HEK293 (cell line): ENCODE measurements around the gene PHC3.

Experiments used
- CTCF ChIA-PET: fragments of 350-600 bp; formaldehyde crosslinking; extraction: SDS; loops from one replicate; lab custom pipeline; 2021; ENCODE audit warnings: antibody characterized with exemption; lab: Yijun Ruan, JAX
- POLR2A ChIA-PET: fragments of 300-600 bp; formaldehyde crosslinking; extraction: SDS; loops from one replicate; lab custom pipeline; 2020; ENCODE audit warnings: antibody characterized with exemption, inconsistent platforms; lab: Yijun Ruan, JAX
- H3K27ac ChIP-seq: fragments of 200-500 bp; sonication (Bioruptor generic); 2 replicates; pipeline ENCODE4 v1.5.1; 2014; ENCODE audit warnings: low read depth, low read length, control low read depth, inconsistent platforms; ENCODE audit errors: extremely low read depth
- H3K36me3 ChIP-seq, 2 experiments: fragments of 200-500 bp in 1 of 2; sonication (Bioruptor generic) in 1 of 2; 1 replicate in 1 of 2; 2 replicates in 1 of 2; pipeline ENCODE4 v1.5.1; 2014 to 2017; ENCODE audit warnings: inconsistent platforms in 2 of 2, low read length in 2 of 2; ENCODE audit not compliant: control insufficient read depth in 2 of 2, insufficient read depth in 1 of 2
- H3K4me1 ChIP-seq: fragments of 200-500 bp; sonication (Bioruptor generic); 2 replicates; pipeline ENCODE4 v1.5.1; 2014; ENCODE audit warnings: mild to moderate bottlenecking, low read length, inconsistent platforms; ENCODE audit not compliant: control insufficient read depth, insufficient read depth
- H3K4me3 ChIP-seq: 2 replicates; pipeline ENCODE4 v1.5.1; 2011; ENCODE audit warnings: low read depth, mild to moderate bottlenecking, control low read depth, low read length, moderate library complexity
- H3K9me3 ChIP-seq: fragments of 200-500 bp; sonication (Bioruptor generic); 2 replicates; pipeline ENCODE4 v1.5.1; 2014; ENCODE audit warnings: low read depth, low read length, inconsistent platforms; ENCODE audit not compliant: control insufficient read depth, insufficient read depth
- FEZF1 ChIP-seq: fragments of 450-650 bp; formaldehyde crosslinking; IDR thresholded peaks from 2 replicates; pipeline ENCODE4 v1.5.1; 2016; ENCODE audit warnings: missing biosample characterization, missing genetic modification characterization
- HOXD13 ChIP-seq: sonication (generic); formaldehyde crosslinking; IDR thresholded peaks from 2 replicates; pipeline ENCODE4 v1.8.0; 2022; ENCODE audit warnings: missing genetic modification reagents, borderline replicate concordance
- KLF10 ChIP-seq: fragments of 450-650 bp; IDR thresholded peaks from 2 replicates; pipeline ENCODE4 v1.5.1; 2018; ENCODE audit warnings: missing biosample characterization, mild to moderate bottlenecking, missing genetic modification characterization
- SCRT1 ChIP-seq: fragments of 450-650 bp; formaldehyde crosslinking; IDR thresholded peaks from 2 replicates; pipeline ENCODE4 v1.5.1; 2016; ENCODE audit warnings: missing biosample characterization, missing genetic modification characterization, borderline replicate concordance
- SETDB1 ChIP-seq: IDR thresholded peaks from one replicate; pipeline ENCODE4 v1.6.1; 2017; ENCODE audit warnings: mild to moderate bottlenecking, low read length, moderate library complexity, mixed read lengths; ENCODE audit not compliant: insufficient read length
- ZBTB8A ChIP-seq: fragments of 450-650 bp; formaldehyde crosslinking; IDR thresholded peaks from 2 replicates; pipeline ENCODE4 v1.5.1; 2016; ENCODE audit warnings: missing biosample characterization, missing genetic modification characterization
- ZFP3 ChIP-seq: fragments of 450-650 bp; formaldehyde crosslinking; IDR thresholded peaks from 2 replicates; pipeline ENCODE4 v1.5.1; 2016; ENCODE audit warnings: low read depth, missing biosample characterization, missing genetic modification characterization
- ZNF10 ChIP-seq: fragments of 450-650 bp; formaldehyde crosslinking; IDR thresholded peaks from 2 replicates; pipeline ENCODE4 v1.5.1; 2017; ENCODE audit warnings: missing biosample characterization, missing genetic modification characterization
- ZNF132 ChIP-seq: fragments of 450-650 bp; formaldehyde crosslinking; IDR thresholded peaks from 2 replicates; pipeline ENCODE4 v1.5.1; 2017; ENCODE audit warnings: missing biosample characterization, missing genetic modification characterization, borderline replicate concordance
- ZNF133 ChIP-seq: fragments of 450-650 bp; formaldehyde crosslinking; IDR thresholded peaks from 2 replicates; pipeline ENCODE4 v1.5.1; 2016; ENCODE audit warnings: missing biosample characterization, missing genetic modification characterization
- ZNF169 ChIP-seq: fragments of 450-650 bp; formaldehyde crosslinking; IDR thresholded peaks from 2 replicates; pipeline ENCODE4 v1.5.1; 2016; ENCODE audit warnings: missing biosample characterization, missing genetic modification characterization
- ZNF175 ChIP-seq: fragments of 450-650 bp; formaldehyde crosslinking; IDR thresholded peaks from 2 replicates; pipeline ENCODE4 v1.5.1; 2016; ENCODE audit warnings: missing biosample characterization, missing genetic modification characterization
- ZNF214 ChIP-seq: fragments of 450-650 bp; formaldehyde crosslinking; IDR thresholded peaks from 2 replicates; pipeline ENCODE4 v1.5.1; 2017; ENCODE audit warnings: missing biosample characterization, mild to moderate bottlenecking, missing genetic modification characterization, borderline replicate concordance
- ZNF302 ChIP-seq: fragments of 450-650 bp; formaldehyde crosslinking; IDR thresholded peaks from 2 replicates; pipeline ENCODE4 v1.5.1; 2016; ENCODE audit warnings: missing biosample characterization, missing genetic modification characterization, low read depth
- ZNF324 ChIP-seq: fragments of 450-650 bp; formaldehyde crosslinking; IDR thresholded peaks from 2 replicates; pipeline ENCODE4 v1.5.1; 2016; ENCODE audit warnings: missing biosample characterization, missing genetic modification characterization
- ZNF423 ChIP-seq: fragments of 450-650 bp; formaldehyde crosslinking; IDR thresholded peaks from 2 replicates; pipeline ENCODE4 v1.5.1; 2016; ENCODE audit warnings: missing biosample characterization, missing genetic modification characterization
- ZNF600 ChIP-seq: fragments of 450-650 bp; formaldehyde crosslinking; IDR thresholded peaks from 2 replicates; pipeline ENCODE4 v1.5.1; 2016; ENCODE audit warnings: missing biosample characterization, missing genetic modification characterization
- ZNF624 ChIP-seq: fragments of 450-650 bp; formaldehyde crosslinking; IDR thresholded peaks from 2 replicates; pipeline ENCODE4 v1.5.1; 2017; ENCODE audit warnings: missing biosample characterization, missing genetic modification characterization
- ZNF658 ChIP-seq: fragments of 450-650 bp; formaldehyde crosslinking; IDR thresholded peaks from 2 replicates; pipeline ENCODE4; 2016; ENCODE audit warnings: missing biosample characterization, missing genetic modification characterization
- ZNF843 ChIP-seq: fragments of 450-650 bp; formaldehyde crosslinking; IDR thresholded peaks from 2 replicates; pipeline ENCODE4 v1.5.1; 2016; ENCODE audit warnings: missing biosample characterization, missing genetic modification characterization
- TF ChIP-seq, protein P1 (sequence below): fragments of 450-650 bp; formaldehyde crosslinking; conservative IDR thresholded peaks from 2 replicates; pipeline ENCODE4 v1.5.1; 2016; ENCODE audit warnings: low read depth, missing biosample characterization, missing genetic modification characterization
- TF ChIP-seq, protein P2 (sequence below): fragments of 450-650 bp; formaldehyde crosslinking; IDR thresholded peaks from 2 replicates; pipeline ENCODE4 v1.5.1; 2017; ENCODE audit warnings: missing biosample characterization, missing genetic modification characterization
- TF ChIP-seq, protein P3 (sequence below): fragments of 450-650 bp; formaldehyde crosslinking; IDR thresholded peaks from 2 replicates; pipeline ENCODE4; 2016; ENCODE audit warnings: missing biosample characterization, missing genetic modification characterization
- TF ChIP-seq, protein P4 (sequence below): fragments of 450-650 bp; formaldehyde crosslinking; IDR thresholded peaks from 2 replicates; pipeline ENCODE4 v1.5.1; 2016; ENCODE audit warnings: missing biosample characterization, missing genetic modification characterization, low read depth
- TF ChIP-seq, protein P5 (sequence below): fragments of 450-650 bp; formaldehyde crosslinking; IDR thresholded peaks from 2 replicates; pipeline ENCODE4 v1.5.1; 2016; ENCODE audit warnings: missing biosample characterization, missing genetic modification characterization

Gene PHC3

DNA sequence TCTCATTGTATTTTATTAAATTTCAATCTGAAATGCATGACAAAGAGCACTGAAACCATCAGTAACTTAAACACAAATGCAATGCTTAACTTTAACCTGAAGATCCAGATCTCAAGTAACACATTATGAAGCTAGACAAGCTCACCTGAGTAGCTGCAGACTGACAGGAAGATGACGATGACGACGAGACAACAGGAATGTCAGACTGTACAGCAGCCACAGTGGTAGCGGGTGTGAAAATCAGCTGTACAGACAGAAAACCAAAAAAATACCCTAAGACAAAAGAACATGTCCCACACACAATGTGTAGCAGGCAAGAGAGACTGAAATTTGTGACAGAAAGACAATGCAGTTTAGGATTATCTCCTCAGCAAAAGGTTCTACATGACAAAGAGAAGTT, 36.3 kb downstream of the PHC3 start:
- ChIA-PET POLR2A (no interaction called here), CTCF (interaction anchor here (0.5 to 0.7 kb wide), 2 partner anchors 9 to 203 kb away, joined by 3 read pairs; no protein-coding TSS in a partner anchor)
- no peak overlapping the region for H3K4me3 ChIP-seq
- no peak overlapping the region for H3K27ac ChIP-seq
- H3K4me1 ChIP-seq, result no peaks in the 10 kb centered on the region
- no peaks in the 10 kb centered on the region for H3K9me3 ChIP-seq
- no peak for TF ChIP-seq ZNF133 (tag by site-specific recombination)
- TF ChIP-seq, protein P1, sequence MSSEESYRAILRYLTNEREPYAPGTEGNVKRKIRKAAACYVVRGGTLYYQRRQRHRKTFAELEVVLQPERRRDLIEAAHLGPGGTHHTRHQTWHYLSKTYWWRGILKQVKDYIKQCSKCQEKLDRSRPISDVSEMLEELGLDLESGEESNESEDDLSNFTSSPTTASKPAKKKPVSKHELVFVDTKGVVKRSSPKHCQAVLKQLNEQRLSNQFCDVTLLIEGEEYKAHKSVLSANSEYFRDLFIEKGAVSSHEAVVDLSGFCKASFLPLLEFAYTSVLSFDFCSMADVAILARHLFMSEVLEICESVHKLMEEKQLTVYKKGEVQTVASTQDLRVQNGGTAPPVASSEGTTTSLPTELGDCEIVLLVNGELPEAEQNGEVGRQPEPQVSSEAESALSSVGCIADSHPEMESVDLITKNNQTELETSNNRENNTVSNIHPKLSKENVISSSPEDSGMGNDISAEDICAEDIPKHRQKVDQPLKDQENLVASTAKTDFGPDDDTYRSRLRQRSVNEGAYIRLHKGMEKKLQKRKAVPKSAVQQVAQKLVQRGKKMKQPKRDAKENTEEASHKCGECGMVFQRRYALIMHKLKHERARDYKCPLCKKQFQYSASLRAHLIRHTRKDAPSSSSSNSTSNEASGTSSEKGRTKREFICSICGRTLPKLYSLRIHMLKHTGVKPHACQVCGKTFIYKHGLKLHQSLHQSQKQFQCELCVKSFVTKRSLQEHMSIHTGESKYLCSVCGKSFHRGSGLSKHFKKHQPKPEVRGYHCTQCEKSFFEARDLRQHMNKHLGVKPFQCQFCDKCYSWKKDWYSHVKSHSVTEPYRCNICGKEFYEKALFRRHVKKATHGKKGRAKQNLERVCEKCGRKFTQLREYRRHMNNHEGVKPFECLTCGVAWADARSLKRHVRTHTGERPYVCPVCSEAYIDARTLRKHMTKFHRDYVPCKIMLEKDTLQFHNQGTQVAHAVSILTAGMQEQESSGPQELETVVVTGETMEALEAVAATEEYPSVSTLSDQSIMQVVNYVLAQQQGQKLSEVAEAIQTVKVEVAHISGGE, result no peak
- TF ChIP-seq ZNF132, result no peak
- TF ChIP-seq, protein P2, sequence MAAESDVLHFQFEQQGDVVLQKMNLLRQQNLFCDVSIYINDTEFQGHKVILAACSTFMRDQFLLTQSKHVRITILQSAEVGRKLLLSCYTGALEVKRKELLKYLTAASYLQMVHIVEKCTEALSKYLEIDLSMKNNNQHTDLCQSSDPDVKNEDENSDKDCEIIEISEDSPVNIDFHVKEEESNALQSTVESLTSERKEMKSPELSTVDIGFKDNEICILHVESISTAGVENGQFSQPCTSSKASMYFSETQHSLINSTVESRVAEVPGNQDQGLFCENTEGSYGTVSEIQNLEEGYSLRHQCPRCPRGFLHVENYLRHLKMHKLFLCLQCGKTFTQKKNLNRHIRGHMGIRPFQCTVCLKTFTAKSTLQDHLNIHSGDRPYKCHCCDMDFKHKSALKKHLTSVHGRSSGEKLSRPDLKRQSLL, result no peak
- no peak for TF ChIP-seq ZNF169 (tag by site-specific recombination)
- TF ChIP-seq ZNF214 (tag by site-specific recombination), result no peak
- no peak for TF ChIP-seq ZNF843 (tag by site-specific recombination)
- no peak for TF ChIP-seq ZFP3
- TF ChIP-seq, all 188 proteins: peak for 0
- H3K36me3 ChIP-seq, result peaks cover 7 to 34% of the 10 kb centered on the region in 2 experiments; a peak in 2 of 3 replicates

DNA sequence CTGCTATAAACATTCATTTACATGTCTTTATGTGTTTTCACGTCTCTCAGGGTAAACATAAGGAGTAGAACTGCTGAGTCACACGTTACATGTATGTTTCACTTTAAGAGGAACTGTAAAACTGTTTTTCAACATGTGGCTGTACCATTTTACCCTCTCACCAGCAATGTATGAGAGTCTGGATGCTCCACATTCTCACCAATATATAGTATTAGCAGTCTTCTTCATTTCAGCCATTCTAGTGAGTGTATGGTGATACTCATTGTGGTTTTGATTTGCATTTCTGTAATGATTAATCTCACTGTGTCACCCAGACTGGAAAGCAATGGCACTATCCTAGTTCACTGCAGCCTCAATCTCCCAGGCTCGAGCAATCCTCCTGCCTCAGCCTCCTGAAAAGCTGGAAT, 37.1 kb downstream of the PHC3 start:
- Histone ChIP-seq H3K9me3 (no peaks in the 10 kb centered on the region), H3K27ac (no peak overlapping the region), H3K4me1 (no peaks in the 10 kb centered on the region), H3K4me3 (no peak overlapping the region), H3K36me3 (peaks cover 7 to 31% of the 10 kb centered on the region in 2 experiments; a peak in 2 of 3 replicates)
- TF ChIP-seq HOXD13 (CRISPR knock-in tag) (no peak), ZNF324 (tag by site-specific recombination) (no peak)
- POLR2A ChIA-PET, result no interaction called here
- CTCF ChIA-PET, result no interaction called here

DNA sequence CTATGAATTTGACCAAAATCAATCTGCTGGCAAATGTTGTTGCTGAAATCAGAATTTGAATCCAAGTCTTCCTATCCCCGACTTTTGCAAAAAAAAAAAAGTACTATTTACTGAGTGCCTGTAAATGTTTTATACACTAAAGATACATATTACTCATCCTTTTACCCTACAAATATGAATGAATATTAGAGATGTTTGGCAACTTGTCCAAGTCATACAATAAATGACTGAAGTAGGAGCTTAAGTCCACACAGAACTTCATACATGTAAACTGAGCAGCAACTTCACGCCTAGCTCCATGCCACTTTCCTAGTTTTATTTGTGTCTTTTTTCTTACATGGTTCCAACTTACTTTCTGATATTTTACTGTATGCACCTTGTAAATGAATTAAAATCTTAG, 39.2 kb downstream of the PHC3 start:
- Histone ChIP-seq H3K4me3 (no peak overlapping the region), H3K9me3 (no peaks in the 10 kb centered on the region), H3K36me3 (peaks cover 4 to 22% of the 10 kb centered on the region in 2 experiments; a peak in 2 of 3 replicates), H3K27ac (no peak overlapping the region), H3K4me1 (no peaks in the 10 kb centered on the region)
- CTCF ChIA-PET, result interaction anchor here (0.5 kb wide), 1 partner anchor 39 kb away, joined by 3 read pairs; the partner anchor contains the start of gene PHC3
- POLR2A ChIA-PET, result no interaction called here
- TF ChIP-seq ZNF302 (tag by site-specific recombination) (no peak), SETDB1 (no peak), SCRT1 (no peak), FEZF1 (tag by site-specific recombination) (no peak), ZNF10 (tag by site-specific recombination) (no peak), ZNF600 (tag by site-specific recombination) (no peak), ZBTB8A (tag by site-specific recombination) (no peak), ZNF624 (tag by site-specific recombination) (no peak), ZNF175 (tag by site-specific recombination) (no peak), ZNF423 (tag by site-specific recombination) (no peak), KLF10 (tag by site-specific recombination) (no peak), ZNF658 (tag by site-specific recombination) (no peak)
- TF ChIP-seq, protein P3, sequence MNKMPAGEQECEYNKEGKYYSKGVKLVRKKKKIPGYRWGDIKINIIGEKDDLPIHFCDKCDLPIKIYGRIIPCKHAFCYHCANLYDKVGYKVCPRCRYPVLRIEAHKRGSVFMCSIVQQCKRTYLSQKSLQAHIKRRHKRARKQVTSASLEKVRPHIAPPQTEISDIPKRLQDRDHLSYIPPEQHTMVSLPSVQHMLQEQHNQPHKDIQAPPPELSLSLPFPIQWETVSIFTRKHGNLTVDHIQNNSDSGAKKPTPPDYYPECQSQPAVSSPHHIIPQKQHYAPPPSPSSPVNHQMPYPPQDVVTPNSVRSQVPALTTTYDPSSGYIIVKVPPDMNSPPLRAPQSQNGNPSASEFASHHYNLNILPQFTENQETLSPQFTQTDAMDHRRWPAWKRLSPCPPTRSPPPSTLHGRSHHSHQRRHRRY (tag by site-specific recombination), result no peak
- TF ChIP-seq, protein P4, sequence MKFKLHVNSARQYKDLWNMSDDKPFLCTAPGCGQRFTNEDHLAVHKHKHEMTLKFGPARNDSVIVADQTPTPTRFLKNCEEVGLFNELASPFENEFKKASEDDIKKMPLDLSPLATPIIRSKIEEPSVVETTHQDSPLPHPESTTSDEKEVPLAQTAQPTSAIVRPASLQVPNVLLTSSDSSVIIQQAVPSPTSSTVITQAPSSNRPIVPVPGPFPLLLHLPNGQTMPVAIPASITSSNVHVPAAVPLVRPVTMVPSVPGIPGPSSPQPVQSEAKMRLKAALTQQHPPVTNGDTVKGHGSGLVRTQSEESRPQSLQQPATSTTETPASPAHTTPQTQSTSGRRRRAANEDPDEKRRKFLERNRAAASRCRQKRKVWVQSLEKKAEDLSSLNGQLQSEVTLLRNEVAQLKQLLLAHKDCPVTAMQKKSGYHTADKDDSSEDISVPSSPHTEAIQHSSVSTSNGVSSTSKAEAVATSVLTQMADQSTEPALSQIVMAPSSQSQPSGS (tag by site-specific recombination), result no peak
- TF ChIP-seq, protein P5, sequence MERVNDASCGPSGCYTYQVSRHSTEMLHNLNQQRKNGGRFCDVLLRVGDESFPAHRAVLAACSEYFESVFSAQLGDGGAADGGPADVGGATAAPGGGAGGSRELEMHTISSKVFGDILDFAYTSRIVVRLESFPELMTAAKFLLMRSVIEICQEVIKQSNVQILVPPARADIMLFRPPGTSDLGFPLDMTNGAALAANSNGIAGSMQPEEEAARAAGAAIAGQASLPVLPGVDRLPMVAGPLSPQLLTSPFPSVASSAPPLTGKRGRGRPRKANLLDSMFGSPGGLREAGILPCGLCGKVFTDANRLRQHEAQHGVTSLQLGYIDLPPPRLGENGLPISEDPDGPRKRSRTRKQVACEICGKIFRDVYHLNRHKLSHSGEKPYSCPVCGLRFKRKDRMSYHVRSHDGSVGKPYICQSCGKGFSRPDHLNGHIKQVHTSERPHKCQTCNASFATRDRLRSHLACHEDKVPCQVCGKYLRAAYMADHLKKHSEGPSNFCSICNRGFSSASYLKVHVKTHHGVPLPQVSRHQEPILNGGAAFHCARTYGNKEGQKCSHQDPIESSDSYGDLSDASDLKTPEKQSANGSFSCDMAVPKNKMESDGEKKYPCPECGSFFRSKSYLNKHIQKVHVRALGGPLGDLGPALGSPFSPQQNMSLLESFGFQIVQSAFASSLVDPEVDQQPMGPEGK (tag by site-specific recombination), result no peak
